CD8-positive, alpha-beta memory T cell (primary cell): ENCODE data around the gene SF3B2. TPM values are rescaled to one million over a fixed set of nuclear protein-coding genes. Genes with fewer than 3 reads are reported as not detected.
"Not testable (repeated sequence)": the region's sequence is repeated elsewhere in the genome, so short reads cannot be mapped to it uniquely, and the experiment has no call there.

ENCODE experiments used
- CTCF ChIA-PET: fragments of 350-600 bp; sonication (Branson Sonifier 250); formaldehyde crosslinking; loops from one replicate; lab custom pipeline; 2021; ENCODE audit warnings: antibody characterized with exemption; lab: Charles Lee
- POLR2A ChIA-PET: fragments of 350-600 bp; sonication (Branson Sonifier 250); formaldehyde crosslinking; loops from one replicate; lab custom pipeline; 2021; ENCODE audit warnings: antibody characterized with exemption; lab: Charles Lee
- DNase-seq, 5 donors: peaks; one replicate each; pipeline versions ENCODE4 v3.0.0 to v3.0.0-alpha.2; 2020 to 2022; ENCODE audit warnings: mixed read lengths in 1 of 5
- H3K27ac ChIP-seq: one replicate; pipeline ENCODE4 v1.7.0; 2013; ENCODE audit warnings: low read depth, mild to moderate bottlenecking, low read length, moderate library complexity
- H3K27me3 ChIP-seq: 2 replicates; pipeline ENCODE4 v1.7.0; 2013; ENCODE audit warnings: low read length, mild to moderate bottlenecking; ENCODE audit not compliant: insufficient read depth, poor library complexity, severe bottlenecking
- H3K36me3 ChIP-seq: 2 replicates; pipeline ENCODE4 v1.7.0; 2013; ENCODE audit warnings: mild to moderate bottlenecking, low read length, moderate library complexity; ENCODE audit not compliant: insufficient read depth
- H3K4me1 ChIP-seq: 2 replicates; pipeline ENCODE4 v1.7.0; 2013; ENCODE audit warnings: mild to moderate bottlenecking, low read length, moderate library complexity; ENCODE audit not compliant: insufficient read depth
- H3K4me3 ChIP-seq: 2 replicates; pipeline ENCODE4 v1.7.0; 2013; ENCODE audit warnings: mild to moderate bottlenecking, low read length
- H3K9me3 ChIP-seq: 2 replicates; pipeline ENCODE4 v1.7.0; 2013; ENCODE audit warnings: mild to moderate bottlenecking, low read length
- H3K27ac Mint-ChIP-seq, 8 donors: one replicate each; pipeline ENCODE4 v1.8.0; 2020 to 2021; ENCODE audit warnings: mixed read lengths in 8 of 8, mild to moderate bottlenecking in 6 of 8, inconsistent platforms in 3 of 8, moderate library complexity in 3 of 8
- H3K27me3 Mint-ChIP-seq, 2 donors: one replicate each; pipeline ENCODE4 v1.8.0; 2020 to 2021; ENCODE audit warnings: mixed read lengths in 2 of 2, mild to moderate bottlenecking in 1 of 2, moderate library complexity in 1 of 2
- H3K36me3 Mint-ChIP-seq, 3 donors: one replicate each; pipeline ENCODE4 v1.8.0; 2020 to 2021; ENCODE audit warnings: mixed read lengths in 3 of 3, inconsistent platforms in 1 of 3, mild to moderate bottlenecking in 1 of 3
- H3K4me1 Mint-ChIP-seq, 3 donors: one replicate each; pipeline ENCODE4 v1.8.0; 2020 to 2021; ENCODE audit warnings: mixed read lengths in 3 of 3, inconsistent platforms in 1 of 3, mild to moderate bottlenecking in 1 of 3
- H3K4me3 Mint-ChIP-seq, 7 donors: one replicate each; pipeline ENCODE4 v1.8.0; 2020 to 2021; ENCODE audit warnings: mixed read lengths in 7 of 7, mild to moderate bottlenecking in 6 of 7, moderate library complexity in 4 of 7, inconsistent platforms in 2 of 7
- H3K9me3 Mint-ChIP-seq, 5 donors: one replicate each; pipeline ENCODE4 v1.8.0; 2020 to 2022; ENCODE audit warnings: mixed read lengths in 5 of 5, mild to moderate bottlenecking in 3 of 5, moderate library complexity in 2 of 5, inconsistent platforms in 1 of 5
- polyA plus RNA-seq: library from polyadenylated mRNA; unstranded; fragments of 300-500 nt; fragmentation: Illumina TruSeq; gene quantifications from one replicate; pipeline ENCODE4 v1.2.3, GENCODE V29; 2021
- total RNA-seq, 2 experiments: library from RNA; stranded (reverse); gene quantifications; one replicate each; pipeline ENCODE4 v1.2.3, GENCODE V29; 2021

The SF3B2 gene
- total and polyA plus RNA-seq, 3 experiments from 2014 or later = 134 to 274 (median 261) TPM

- CTCF ChIA-PET = interaction anchor here (1.2 kb wide), 1 partner anchor 15 kb away, joined by 5 read pairs; no protein-coding TSS in a partner anchor
- Mint-ChIP-seq H3K4me3 (no peak overlapping the region), H3K36me3 (peaks cover 0 to 20% (median 0%) of the 10 kb centered on the region in 3 donors), H3K27ac (peak overlapping the region in 1 of 8 donors; percentile 38), H3K4me1 (peaks cover 13 to 19% (median 15%) of the 10 kb centered on the region in 3 donors), H3K27me3 (peaks cover 5 to 12% of the 10 kb centered on the region in 2 donors), H3K9me3 (no peaks in the 10 kb centered on the region)
- no peak for DNase-seq
- Histone ChIP-seq H3K4me3 (no peak overlapping the region), H3K4me1 (peaks cover 8% of the 10 kb centered on the region), H3K27ac (no peak overlapping the region), H3K9me3 (no peaks in the 10 kb centered on the region), H3K27me3 (peaks cover 7% of the 10 kb centered on the region), H3K36me3 (peaks cover 11% of the 10 kb centered on the region)
- POLR2A ChIA-PET = no interaction called here
Observed at GRCh38 chr11:66007201-66007634, 44.9 kb upstream of the SF3B2 start.

DNA sequence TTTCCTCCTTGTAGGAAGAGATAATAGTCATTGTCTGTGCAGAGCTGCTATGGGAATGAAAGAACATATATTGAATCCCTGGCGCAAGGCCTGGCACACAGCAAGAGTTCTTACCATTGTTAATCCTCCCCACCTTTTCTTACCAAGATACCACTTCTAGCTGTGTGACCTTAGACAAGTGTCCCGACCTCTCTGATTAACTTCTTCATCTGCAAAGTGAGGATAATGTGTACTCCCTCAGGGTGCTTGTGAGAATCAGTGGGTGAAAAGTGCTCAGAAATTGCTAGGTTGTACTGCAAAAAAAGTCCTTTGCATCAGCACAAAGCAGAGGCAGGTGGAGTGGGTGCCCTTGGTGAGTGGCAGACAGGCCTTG lies 44.1 kb upstream of the SF3B2 start:
- Mint-ChIP-seq H3K27me3 (peaks cover 9 to 19% of the 10 kb centered on the region in 2 donors), H3K4me3 (no peak overlapping the region), H3K9me3 (no peaks in the 10 kb centered on the region), H3K36me3 (peaks cover 0 to 14% (median 0%) of the 10 kb centered on the region in 3 donors), H3K27ac (peak overlapping the region in 1 of 8 donors; percentile 56), H3K4me1 (peaks cover 7 to 11% (median 7%) of the 10 kb centered on the region in 3 donors)
- CTCF ChIA-PET = interaction anchor here (1.1 to 1.4 kb wide), 3 partner anchors 9 to 36 kb away, joined by 3 to 5 read pairs (median 4); no protein-coding TSS in a partner anchor
- Histone ChIP-seq H3K9me3 (no peaks in the 10 kb centered on the region), H3K27me3 (peaks cover 13% of the 10 kb centered on the region), H3K4me3 (no peak overlapping the region), H3K27ac (no peak overlapping the region), H3K36me3 (peaks cover 11% of the 10 kb centered on the region), H3K4me1 (peaks cover 4% of the 10 kb centered on the region)
- DNase-seq = no peak
- POLR2A ChIA-PET = no interaction called here

GRCh38 chr11:66008468-66009101 lies 43.6 kb upstream of the SF3B2 start:
- Mint-ChIP-seq H3K27ac (peak overlapping the region in 2 of 8 donors; percentile 56 to 65), H3K4me1 (peaks cover 2 to 6% (median 2%) of the 10 kb centered on the region in 3 donors), H3K27me3 (peaks cover 12 to 24% of the 10 kb centered on the region in 2 donors), H3K36me3 (peaks cover 0 to 12% (median 0%) of the 10 kb centered on the region in 3 donors), H3K4me3 (no peak overlapping the region), H3K9me3 (no peaks in the 10 kb centered on the region)
- no peak for DNase-seq
- peaks cover 16% of the 10 kb centered on the region for H3K27me3 ChIP-seq
- peaks cover 11% of the 10 kb centered on the region for H3K36me3 ChIP-seq
- ChIA-PET CTCF (interaction anchor here (0.7 to 1.4 kb wide), 4 partner anchors 9 to 36 kb away, joined by 3 to 5 read pairs (median 4); no protein-coding TSS in a partner anchor), POLR2A (no interaction called here)
- H3K4me3 ChIP-seq = no peak overlapping the region
- H3K4me1 ChIP-seq = no peaks in the 10 kb centered on the region
- H3K9me3 ChIP-seq = no peaks in the 10 kb centered on the region
- no peak overlapping the region for H3K27ac ChIP-seq

DNA sequence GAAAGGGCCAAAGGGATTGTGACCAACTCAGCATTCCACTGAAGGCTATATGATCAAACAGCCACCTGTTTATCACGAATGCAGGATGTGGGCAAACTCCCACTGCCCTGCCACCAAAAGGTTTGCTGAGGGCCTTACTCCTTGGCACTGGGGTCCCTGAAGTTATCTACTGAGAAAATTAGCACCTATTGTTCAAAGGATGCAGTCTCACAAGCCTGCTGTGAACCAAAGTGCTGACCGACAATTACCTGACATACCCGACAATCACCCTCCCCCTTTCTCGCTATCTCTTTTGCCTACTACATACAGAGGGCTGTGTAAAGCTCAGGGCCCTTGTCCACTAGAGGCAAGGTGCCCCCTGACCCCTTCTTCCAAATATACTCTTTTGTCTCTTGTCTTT lies 42.1 kb upstream of the SF3B2 start:
- H3K4me3 ChIP-seq = not testable (repeated sequence)

DNA sequence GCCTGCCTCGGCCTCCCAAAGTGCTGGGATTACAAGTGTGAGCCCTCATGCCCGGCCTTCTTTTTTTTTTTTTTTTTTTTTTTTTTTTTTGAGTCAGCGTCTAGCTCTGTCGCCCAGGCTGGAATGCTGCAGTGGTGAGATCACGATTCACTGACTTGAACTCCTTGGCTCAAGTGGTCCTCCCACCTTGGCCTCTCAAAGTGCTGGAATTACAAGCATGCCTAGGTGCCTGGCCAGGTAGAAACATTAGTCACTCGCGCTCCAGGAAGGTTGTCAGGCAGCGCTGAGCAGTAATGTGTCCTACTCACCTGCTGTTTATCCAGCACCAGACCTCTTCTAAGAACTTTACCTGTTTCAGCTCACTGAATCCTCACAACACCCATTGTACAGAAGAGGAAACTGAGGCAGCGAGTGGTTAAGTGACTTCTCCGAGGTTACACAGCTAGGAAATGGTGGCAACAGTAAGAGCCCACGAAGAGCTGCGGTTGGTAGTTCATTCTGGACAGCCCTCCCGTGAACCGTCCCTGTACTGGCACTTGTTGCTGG lies 40.9 kb upstream of the SF3B2 start:
- no peaks in the 10 kb centered on the region for H3K9me3 Mint-ChIP-seq
- H3K9me3 ChIP-seq = no peaks in the 10 kb centered on the region
- no peak overlapping the region for H3K27ac Mint-ChIP-seq
- no peak overlapping the region for H3K4me3 ChIP-seq
- peaks cover 16% of the 10 kb centered on the region for H3K27me3 ChIP-seq
- no peaks in the 10 kb centered on the region for H3K36me3 Mint-ChIP-seq
- H3K36me3 ChIP-seq = no peaks in the 10 kb centered on the region
- no peak overlapping the region for H3K4me3 Mint-ChIP-seq
- no peak overlapping the region for H3K27ac ChIP-seq
- no peaks in the 10 kb centered on the region for H3K4me1 ChIP-seq
- peaks cover 16 to 28% of the 10 kb centered on the region in 2 donors for H3K27me3 Mint-ChIP-seq
- ChIA-PET CTCF (interaction anchor here (0.5 to 5.6 kb wide), 2 partner anchors 11 to 20 kb away, joined by 3 to 22 read pairs; no protein-coding TSS in a partner anchor), POLR2A (no interaction called here)
- DNase-seq = no peak
- H3K4me1 Mint-ChIP-seq = no peaks in the 10 kb centered on the region

More for the DNA sequence above, 42.1 kb upstream of the SF3B2 start:
- Mint-ChIP-seq H3K4me3 (peak overlapping the region in 1 of 7 donors; percentile 52), H3K27ac (peak overlapping the region in 1 of 8 donors; percentile 38), H3K27me3 (peaks cover 16 to 28% of the 10 kb centered on the region in 2 donors)
- POLR2A ChIA-PET, DNase-seq, H3K9me3 ChIP-seq, H3K4me1 Mint-ChIP-seq, H3K4me1 ChIP-seq, H3K36me3 Mint-ChIP-seq, H3K27ac ChIP-seq, H3K9me3 Mint-ChIP-seq, H3K36me3 ChIP-seq: not testable (repeated sequence)
- CTCF ChIA-PET = interaction anchor here (1.3 to 5.6 kb wide), 2 partner anchors 12 to 120 kb away, joined by 3 to 22 read pairs; partner anchors contain the start of gene CCDC85B
- peaks cover 16% of the 10 kb centered on the region for H3K27me3 ChIP-seq

DNA sequence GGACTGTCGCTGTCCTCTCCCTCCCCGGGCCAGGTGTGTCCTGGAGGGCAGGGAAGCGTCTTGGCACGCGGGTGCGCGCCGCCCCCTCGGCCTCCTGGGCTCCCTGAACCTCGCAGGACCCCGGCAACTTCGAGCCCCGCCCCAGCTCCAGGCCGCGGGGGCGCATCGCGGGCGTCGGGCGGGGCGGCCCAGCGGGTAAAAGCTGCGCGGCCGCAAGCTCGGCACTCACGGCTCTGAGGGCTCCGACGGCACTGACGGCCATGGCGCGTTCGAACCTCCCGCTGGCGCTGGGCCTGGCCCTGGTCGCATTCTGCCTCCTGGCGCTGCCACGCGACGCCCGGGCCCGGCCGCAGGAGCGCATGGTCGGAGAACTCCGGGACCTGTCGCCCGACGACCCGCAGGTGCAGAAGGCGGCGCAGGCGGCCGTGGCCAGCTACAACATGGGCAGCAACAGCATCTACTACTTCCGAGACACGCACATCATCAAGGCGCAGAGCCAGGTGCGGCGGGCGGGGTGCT lies 40.3 kb upstream of the SF3B2 start, which contains the start of gene CST6:
Gene CST6, plus strand, starts transcription at position 224 of the 519 bp plus-strand sequence. Its CDS starts 37 bp downstream, at position 261.
- peaks cover 16% of the 10 kb centered on the region for H3K27me3 ChIP-seq
- DNase-seq = peak in 1 of 5 donors; percentile 6

DNA sequence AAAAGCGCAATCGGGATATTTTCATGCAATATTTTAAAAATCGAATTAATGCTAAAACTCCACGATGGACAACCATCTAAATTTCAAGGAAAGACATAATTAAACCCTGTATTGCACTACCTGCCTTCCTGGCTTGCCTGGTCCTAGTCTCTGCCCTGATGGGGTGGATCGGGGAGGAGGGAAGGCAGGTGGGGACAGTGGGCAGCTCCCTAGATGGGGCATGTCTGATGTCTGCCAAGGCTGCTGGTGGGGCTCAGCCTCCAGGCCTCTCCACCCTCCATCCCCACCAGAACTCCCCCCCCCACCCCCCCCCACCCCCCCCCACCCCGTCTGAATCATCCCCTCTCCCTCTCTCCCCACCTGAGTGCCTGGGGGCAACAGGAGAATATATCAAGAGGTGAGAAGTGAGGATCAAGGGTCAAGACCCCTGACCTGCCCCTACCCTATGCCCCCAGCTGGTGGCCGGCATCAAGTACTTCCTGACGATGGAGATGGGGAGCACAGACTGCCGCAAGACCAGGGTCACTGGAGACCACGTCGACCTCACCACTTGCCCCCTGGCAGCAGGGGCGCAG lies 39.7 kb upstream of the SF3B2 start:
- CTCF ChIA-PET = interaction anchor here (1.2 to 5.6 kb wide), 2 partner anchors 9 to 10 kb away, joined by 4 to 22 read pairs; no protein-coding TSS in a partner anchor
- Mint-ChIP-seq H3K4me1 (no peaks in the 10 kb centered on the region), H3K27me3 (peaks cover 16 to 28% of the 10 kb centered on the region in 2 donors), H3K4me3 (no peak overlapping the region), H3K9me3 (no peaks in the 10 kb centered on the region), H3K27ac (no peak overlapping the region), H3K36me3 (no peaks in the 10 kb centered on the region)
- Histone ChIP-seq H3K4me3 (no peak overlapping the region), H3K9me3 (no peaks in the 10 kb centered on the region), H3K36me3 (no peaks in the 10 kb centered on the region), H3K4me1 (no peaks in the 10 kb centered on the region), H3K27ac (no peak overlapping the region), H3K27me3 (peaks cover 16% of the 10 kb centered on the region)
- no peak for DNase-seq
- POLR2A ChIA-PET = no interaction called here

More for the DNA sequence above, 40.3 kb upstream of the SF3B2 start, which contains the start of gene CST6:
- H3K9me3 Mint-ChIP-seq = no peaks in the 10 kb centered on the region
- ChIA-PET POLR2A (no interaction called here), CTCF (interaction anchor here (0.5 to 5.6 kb wide), 2 partner anchors 11 to 20 kb away, joined by 3 to 22 read pairs; no protein-coding TSS in a partner anchor)
- H3K36me3 ChIP-seq = no peaks in the 10 kb centered on the region
- H3K36me3 Mint-ChIP-seq = no peaks in the 10 kb centered on the region
- H3K27ac Mint-ChIP-seq = no peak within 1 kb of the TSS
- H3K9me3 ChIP-seq = no peaks in the 10 kb centered on the region
- no peak within 1 kb of the TSS for H3K4me3 Mint-ChIP-seq
- peaks cover 16 to 28% of the 10 kb centered on the region in 2 donors for H3K27me3 Mint-ChIP-seq
- no peaks in the 10 kb centered on the region for H3K4me1 Mint-ChIP-seq
- H3K4me1 ChIP-seq = no peaks in the 10 kb centered on the region
- H3K27ac ChIP-seq = no peak within 1 kb of the TSS
- no peak within 1 kb of the TSS for H3K4me3 ChIP-seq
